NCI-H774 (cell line): Measurements from ENCODE around the gene CDK18.
A peak's percentile ranks its signal among the peaks of the same experiment; 100 is the strongest.

Experiments
- DNase-seq: peaks from one replicate; lab custom pipeline; 2025; lab: John Stamatoyannopoulos, UW

CDK18 gene

GRCh38 chr1:205523891-205524793, 19.7 kb downstream of the CDK18 start:
- peak; percentile 68 for DNase-seq

- no peak for DNase-seq
These were observed 20.3 kb downstream of the CDK18 start for GRCh38 chr1:205524794-205525101.

GRCh38 chr1:205525495-205526285, 21.2 kb downstream of the CDK18 start:
- no peak for DNase-seq

GRCh38 chr1:205526431-205526830, 22.0 kb downstream of the CDK18 start:
- DNase-seq = no peak

- no peak for DNase-seq
These were observed 23.5 kb downstream of the CDK18 start for GRCh38 chr1:205527931-205528330.

GRCh38 chr1:205528446-205528886, 24.0 kb downstream of the CDK18 start:
- DNase-seq = no peak

- DNase-seq = peak; percentile 38
These were observed 24.7 kb downstream of the CDK18 start for GRCh38 chr1:205528887-205529825.

- no peak for DNase-seq
These were observed 25.6 kb downstream of the CDK18 start for GRCh38 chr1:205530116-205530515.

- DNase-seq = no peak
These were observed 26.9 kb downstream of the CDK18 start for GRCh38 chr1:205531191-205532025.

- no peak for DNase-seq
These were observed 27.8 kb downstream of the CDK18 start for GRCh38 chr1:205532026-205532898.

GRCh38 chr1:205532996-205533735, 28.7 kb downstream of the CDK18 start:
- no peak for DNase-seq

- no peak for DNase-seq
These were observed 29.4 kb downstream of the CDK18 start for GRCh38 chr1:205533748-205534443.

GRCh38 chr1:205534444-205534985, 30.0 kb downstream of the CDK18 start:
- DNase-seq = no peak

GRCh38 chr1:205535096-205535495, 30.6 kb downstream of the CDK18 start:
- no peak for DNase-seq

- DNase-seq = no peak
These were observed 31.6 kb downstream of the CDK18 start for GRCh38 chr1:205535866-205536758.

GRCh38 chr1:205536759-205537361, 32.4 kb downstream of the CDK18 start:
- no peak for DNase-seq
